HCT116 (cell line): ENCODE results near the gene MAOB. TPM values are rescaled to one million over a fixed set of nuclear protein-coding genes. Genes with fewer than 3 reads are reported as not detected.

Experiments
- ATAC-seq: fragments of 200-7000 bp; cut with Tn5 transposase; 2 replicates; pipeline ENCODE4 v1.9.1; 2020; ENCODE audit warnings: mild to moderate bottlenecking, moderate library complexity
- BruUV-seq: library from RNA; stranded (reverse); fragments of 400-500 nt; replicated peaks from 2 replicates; lab custom pipeline; 2021; lab: Mats Ljungman, UMichigan
- CTCF ChIA-PET: fragments of 300-600 bp; sonication (Branson Sonifier 250); formaldehyde crosslinking; loops from one replicate; lab custom pipeline; 2021; ENCODE audit warnings: antibody characterized with exemption; lab: Charles Lee
- POLR2A ChIA-PET: fragments of 300-600, 350-600 bp; sonication (Branson Sonifier 250); formaldehyde crosslinking; loops from one replicate; lab custom pipeline; 2021; ENCODE audit warnings: antibody characterized with exemption; lab: Charles Lee
- RAD21 ChIA-PET, 2 experiments: fragments of 300-600 bp; sonication (Branson Sonifier 250); formaldehyde crosslinking; loops; one replicate each; lab custom pipeline; 2023; ENCODE audit warnings: low total read pairs in 2 of 2; ENCODE audit not compliant: uncharacterized antibody in 2 of 2, unreplicated experiment in 2 of 2, low non-redundant PET in 1 of 2; lab: Charles Lee
- DNase-seq: peaks from one replicate; pipeline ENCODE4 v3.0.0-alpha.2; 2010; ENCODE audit warnings: low read depth, low spot score
- H2AFZ ChIP-seq: fragments of 200-600 bp; shearing (Covaris generic), sonication (generic); 2 replicates; pipeline ENCODE4 v1.6.1; 2017; ENCODE audit warnings: low read depth, mixed run types, mixed read lengths, antibody characterized with exemption, low read length; ENCODE audit not compliant: poor library complexity, severe bottlenecking
- H3K27ac ChIP-seq: 2 replicates; pipeline ENCODE4 v1.5.1; 2012; ENCODE audit warnings: low read depth, low read length
- H3K27me3 ChIP-seq: fragments of 200-600 bp; sonication (generic); 2 replicates; pipeline ENCODE4 v1.6.1; 2016; ENCODE audit warnings: mixed run types, low read length, mixed read lengths; ENCODE audit not compliant: insufficient read depth
- H3K36me3 ChIP-seq, 2 experiments: fragments of 200-500 bp in 1 of 2; fragments of 200-600 bp in 1 of 2; sonication (Bioruptor generic) in 1 of 2; sonication (generic) in 1 of 2; 2 replicates each; pipeline versions ENCODE4 v1.5.1 to v1.6.1; 2014 to 2016; ENCODE audit warnings: low read length in 2 of 2, inconsistent platforms in 1 of 2, mixed read lengths in 1 of 2, mixed run types in 1 of 2; ENCODE audit not compliant: insufficient read depth in 2 of 2, control insufficient read depth in 1 of 2
- H3K4me1 ChIP-seq, 2 experiments: fragments of 200-600 bp in 1 of 2; sonication (generic) in 1 of 2; 2 replicates each; pipeline versions ENCODE4 v1.5.1 to v1.6.1; 2012 to 2017; ENCODE audit warnings: low read length in 2 of 2, inconsistent platforms in 1 of 2, mild to moderate bottlenecking in 1 of 2, mixed read lengths in 1 of 2, mixed run types in 1 of 2, moderate library complexity in 1 of 2; ENCODE audit not compliant: insufficient read depth in 2 of 2, control insufficient read depth in 1 of 2
- H3K4me2 ChIP-seq: fragments of 200-600 bp; sonication (generic); 2 replicates; pipeline ENCODE4 v1.6.1; 2017; ENCODE audit warnings: mixed run types, low read length, mixed read lengths
- H3K4me3 ChIP-seq, 2 experiments: fragments of 200-600 bp in 1 of 2; sonication (generic) in 1 of 2; replicated peaks in 1 of 2; 2 replicates each; pipeline ENCODE4 v1.5.1; 2011 to 2016; ENCODE audit warnings: low read length in 2 of 2, control low read depth in 1 of 2, low read depth in 1 of 2, mild to moderate bottlenecking in 1 of 2, mixed read lengths in 1 of 2, mixed run types in 1 of 2
- H3K79me2 ChIP-seq: fragments of 200-600 bp; sonication (generic); 2 replicates; pipeline ENCODE4 v1.6.1; 2017; ENCODE audit warnings: mild to moderate bottlenecking, mixed run types, low read length, moderate library complexity, mixed read lengths; ENCODE audit not compliant: insufficient read depth
- H3K9ac ChIP-seq: fragments of 200-600 bp; sonication (generic); 2 replicates; pipeline ENCODE4 v1.6.1; 2016; ENCODE audit warnings: low read length, mixed read lengths
- H3K9me2 ChIP-seq: fragments of 200-600 bp; sonication (generic), shearing (Covaris generic); 2 replicates; pipeline ENCODE4 v1.6.1; 2017; ENCODE audit warnings: mixed run types, mild to moderate bottlenecking, moderate library complexity; ENCODE audit not compliant: insufficient read depth
- H3K9me3 ChIP-seq, 2 experiments: fragments of 200-500 bp in 1 of 2; fragments of 200-600 bp in 1 of 2; sonication (Bioruptor generic) in 1 of 2; sonication (generic) in 1 of 2; 2 replicates each; pipeline ENCODE4 v1.6.1; 2014 to 2017; ENCODE audit warnings: low read length in 2 of 2, mixed read lengths in 2 of 2, inconsistent platforms in 1 of 2, low read depth in 1 of 2, mild to moderate bottlenecking in 1 of 2, mixed run types in 1 of 2, moderate library complexity in 1 of 2; ENCODE audit not compliant: control insufficient read depth in 1 of 2, insufficient read depth in 1 of 2
- H4K20me1 ChIP-seq: fragments of 200-600 bp; sonication (generic), shearing (Covaris generic); 2 replicates; pipeline ENCODE4 v1.6.1; 2017; ENCODE audit warnings: mixed run types, mild to moderate bottlenecking, moderate library complexity; ENCODE audit not compliant: insufficient read depth
- ATF3 ChIP-seq: IDR thresholded peaks from 2 replicates; pipeline ENCODE4 v1.6.1; 2012
- CBX3 ChIP-seq: IDR thresholded peaks from 2 replicates; pipeline ENCODE4 v1.6.1; 2012; ENCODE audit warnings: low read depth
- CEBPB ChIP-seq: IDR thresholded peaks from 2 replicates; pipeline ENCODE4 v1.6.1; 2012; ENCODE audit warnings: low read depth
- EGR1 ChIP-seq: IDR thresholded peaks from 2 replicates; pipeline ENCODE4 v1.6.1; 2012; ENCODE audit warnings: low read depth
- ELF1 ChIP-seq: IDR thresholded peaks from 2 replicates; pipeline ENCODE4 v1.6.1; 2012; ENCODE audit warnings: low read depth, borderline replicate concordance
- EZH2 ChIP-seq: fragments of 200-600 bp; sonication (generic); IDR thresholded peaks from 2 replicates; pipeline ENCODE4 v1.6.1; 2017; ENCODE audit warnings: antibody characterized with exemption, mixed run types
- EZH2phosphoT487 ChIP-seq: fragments of 200-600 bp; IDR thresholded peaks from 2 replicates; pipeline ENCODE4 v1.6.1; 2018; ENCODE audit warnings: antibody characterized with exemption, borderline replicate concordance
- FOSL1 ChIP-seq: IDR thresholded peaks from 2 replicates; pipeline ENCODE4 v1.6.1; 2012; ENCODE audit warnings: low read depth
- JUND ChIP-seq: IDR thresholded peaks from 2 replicates; pipeline ENCODE4 v1.6.1; 2012
- POLR2A ChIP-seq: IDR thresholded peaks from 2 replicates; pipeline ENCODE4 v1.7.0; 2011; ENCODE audit warnings: borderline replicate concordance; ENCODE audit not compliant: insufficient read depth, insufficient read length; ENCODE audit errors: extremely low read depth
- POLR2AphosphoS5 ChIP-seq: IDR thresholded peaks from 2 replicates; pipeline ENCODE4 v1.6.1; 2011; ENCODE audit warnings: mild to moderate bottlenecking, low read depth, low read length, moderate library complexity
- RAD21 ChIP-seq: IDR thresholded peaks from 2 replicates; pipeline ENCODE4 v1.6.1; 2012; ENCODE audit warnings: low read depth, mild to moderate bottlenecking
- REST ChIP-seq: IDR thresholded peaks from 2 replicates; pipeline ENCODE4 v1.6.1; 2012; ENCODE audit warnings: low read depth
- SP1 ChIP-seq: IDR thresholded peaks from 2 replicates; pipeline ENCODE4 v1.6.1; 2012; ENCODE audit warnings: low read depth
- SRF ChIP-seq: IDR thresholded peaks from 2 replicates; pipeline ENCODE4 v1.6.1; 2012; ENCODE audit warnings: low read depth
- YY1 ChIP-seq: IDR thresholded peaks from 2 replicates; pipeline ENCODE4 v1.6.1; 2011; ENCODE audit warnings: low read length, low read depth, moderate library complexity, mild to moderate bottlenecking; ENCODE audit not compliant: insufficient replicate concordance; ENCODE audit errors: extremely low read depth
- ZFX ChIP-seq: fragments of 450-650 bp; IDR thresholded peaks from 2 replicates; pipeline ENCODE4 v1.6.1; 2017
- ZNF274 ChIP-seq: fragments of 200-500 bp; sonication (Bioruptor generic); IDR thresholded peaks from 2 replicates; pipeline ENCODE4 v1.6.1; 2014; ENCODE audit warnings: mild to moderate bottlenecking, low read depth, low read length, inconsistent platforms
- intact Hi-C: fragments of 100-400 bp; cut with micrococcal nuclease; formaldehyde crosslinking; loops from 2 replicates; pipeline ENCODE4 v1.10.0; 2022
- total RNA-seq: library from RNA; stranded (reverse); gene quantifications from one replicate; pipeline ENCODE4 v1.2.1, GENCODE V29; 2021; ENCODE audit not compliant: unreplicated experiment

Gene MAOB
- total RNA-seq, 1 experiment from 2014 or later, result 28.2 TPM

- ATAC-seq (no peak), DNase-seq (no peak)
- no peaks in the 10 kb centered on the region for H3K9me3 ChIP-seq
- H3K4me1 ChIP-seq, result no peaks in the 10 kb centered on the region
- H3K27ac ChIP-seq, result no peak overlapping the region
- no peak overlapping the region for H2AFZ ChIP-seq
- no TSS peak for BruUV-seq
- POLR2A ChIA-PET, result no interaction called here
- intact Hi-C loops, result no loop called here
- H3K9me2 ChIP-seq, result no peaks in the 10 kb centered on the region
- H3K4me3 ChIP-seq, result no peak overlapping the region
- no peaks in the 10 kb centered on the region for H3K36me3 ChIP-seq
- no peaks in the 10 kb centered on the region for H4K20me1 ChIP-seq
- no peaks in the 10 kb centered on the region for H3K27me3 ChIP-seq
- H3K4me2 ChIP-seq, result no peak overlapping the region
- no peak for TF ChIP-seq REST
- TF ChIP-seq SP1, result no peak
- TF ChIP-seq SRF, result no peak
- TF ChIP-seq JUND, result no peak
- TF ChIP-seq EZH2phosphoT487, result no peak
- TF ChIP-seq CEBPB, result no peak
- TF ChIP-seq EZH2, result no peak
- TF ChIP-seq YY1, result no peak
- TF ChIP-seq EGR1, result no peak
- no peak for TF ChIP-seq FOSL1
- TF ChIP-seq ATF3, result no peak
- no peak for TF ChIP-seq POLR2AphosphoS5
- no peak for TF ChIP-seq RAD21
- TF ChIP-seq CBX3, result no peak
- TF ChIP-seq POLR2A, result no peak
- TF ChIP-seq ELF1, result no peak
- no peak for TF ChIP-seq ZFX
- TF ChIP-seq ZNF274, result no peak
- TF ChIP-seq, all 23 proteins: peak for 0
- ChIA-PET RAD21 (no interaction called here), CTCF (no interaction called here)
- Histone ChIP-seq H3K79me2 (no peaks in the 10 kb centered on the region), H3K9ac (no peak overlapping the region)
Observed at GRCh38 chrX:43717161-43717560, 165.1 kb downstream of the MAOB start.
